Panc1 (cell line): ENCODE data around the gene ADAM29. TPM values are rescaled to one million over a fixed set of nuclear protein-coding genes. Genes with fewer than 3 reads are reported as not detected.

ENCODE experiments used
- ATAC-seq: fragments of 200-7000 bp; cut with Tn5 transposase; 2 replicates; pipeline ENCODE4 v1.9.1; 2020; ENCODE audit warnings: mild to moderate bottlenecking, moderate library complexity
- BruUV-seq: library from RNA; stranded (reverse); fragments of 400-500 nt; replicated peaks from 2 replicates; lab custom pipeline; 2021; lab: Mats Ljungman, UMichigan
- CTCF ChIA-PET: fragments of 300-600 bp; sonication (Branson Sonifier 250); formaldehyde crosslinking; loops from one replicate; lab custom pipeline; 2022; ENCODE audit warnings: antibody characterized with exemption; lab: Charles Lee
- POLR2A ChIA-PET: fragments of 300-600 bp; sonication (Branson Sonifier 250); formaldehyde crosslinking; loops from one replicate; lab custom pipeline; 2022; ENCODE audit warnings: antibody characterized with exemption; lab: Charles Lee
- DNase-seq: peaks from one replicate; pipeline ENCODE4 v3.0.0-alpha.2; 2010; ENCODE audit warnings: low read depth, low spot score
- H3K27ac ChIP-seq: 2 replicates; pipeline ENCODE4 v1.5.1; 2011; ENCODE audit warnings: mild to moderate bottlenecking, low read length, inconsistent platforms
- H3K27me3 ChIP-seq: fragments of 200-500 bp; sonication (Bioruptor generic); 2 replicates; pipeline ENCODE4 v1.6.0; 2014; ENCODE audit warnings: low read length, inconsistent platforms; ENCODE audit not compliant: control insufficient read depth, insufficient read depth
- H3K36me3 ChIP-seq: fragments of 200-500 bp; sonication (Bioruptor generic); 2 replicates; pipeline ENCODE4 v1.5.1; 2014; ENCODE audit warnings: inconsistent platforms, mild to moderate bottlenecking, low read length, moderate library complexity; ENCODE audit not compliant: control insufficient read depth, insufficient read depth
- H3K4me1 ChIP-seq: 2 replicates; pipeline ENCODE4 v1.5.1; 2011; ENCODE audit warnings: inconsistent platforms, mild to moderate bottlenecking, low read length, moderate library complexity; ENCODE audit not compliant: control insufficient read depth, insufficient read depth
- H3K4me3 ChIP-seq, 2 experiments: 2 replicates each; pipeline ENCODE4 v1.5.1; 2011 to 2012; ENCODE audit warnings: low read depth in 2 of 2, low read length in 2 of 2, mild to moderate bottlenecking in 2 of 2, inconsistent platforms in 1 of 2, moderate library complexity in 1 of 2
- H3K9me3 ChIP-seq: fragments of 200-500 bp; sonication (Bioruptor generic); 2 replicates; pipeline ENCODE4 v1.5.1; 2014; ENCODE audit warnings: low read depth, mild to moderate bottlenecking, inconsistent platforms, low read length, moderate library complexity; ENCODE audit not compliant: control insufficient read depth, insufficient read depth
- CTCF ChIP-seq: fragments of 450-650 bp; IDR thresholded peaks from 2 replicates; pipeline ENCODE4 v1.5.1; 2017; ENCODE audit warnings: mild to moderate bottlenecking
- POLR2AphosphoS5 ChIP-seq: IDR thresholded peaks from 2 replicates; pipeline ENCODE4 v1.6.1; 2012; ENCODE audit warnings: mild to moderate bottlenecking, low read depth, low read length, moderate library complexity
- REST ChIP-seq, 2 experiments: IDR thresholded peaks; 2 replicates each; pipeline ENCODE4 v1.6.1; 2011 to 2012; ENCODE audit warnings: low read depth in 2 of 2, control low read depth in 1 of 2, low read length in 1 of 2, mild to moderate bottlenecking in 1 of 2, moderate library complexity in 1 of 2; ENCODE audit not compliant: insufficient read depth in 1 of 2
- SIN3A ChIP-seq: IDR thresholded peaks from 2 replicates; pipeline ENCODE4 v1.6.1; 2012; ENCODE audit warnings: low read depth, mild to moderate bottlenecking, low read length, moderate library complexity, borderline replicate concordance; ENCODE audit not compliant: insufficient read depth
- TCF7L2 ChIP-seq: IDR thresholded peaks from 2 replicates; pipeline ENCODE4 v1.6.1; 2011; ENCODE audit warnings: mild to moderate bottlenecking, low read depth, low read length, inconsistent platforms
- in situ Hi-C: cut with HindIII; loops from 2 replicates; pipeline ENCODE4 v1.10.0; 2016; ENCODE audit warnings: low sequenced_read_pairs, low pct_unique_long_range_greater_than_20kb
- intact Hi-C: fragments of 100-400 bp; cut with micrococcal nuclease; formaldehyde crosslinking; loops from one replicate; pipeline ENCODE4 v1.10.0; 2022; ENCODE audit not compliant: unreplicated experiment
- total RNA-seq: library from RNA; stranded (reverse); gene quantifications from one replicate; pipeline ENCODE4 v1.2.1, GENCODE V29; 2021; ENCODE audit not compliant: unreplicated experiment

The ADAM29 gene
- total RNA-seq, 1 experiment from 2014 or later: not detected

GRCh38 chr4:174907508-174907907, 10.7 kb upstream of the ADAM29 start:
- intact Hi-C loops: no loop called here
- H3K27me3 ChIP-seq: no peaks in the 10 kb centered on the region
- in situ Hi-C loops: no loop called here
- DNase-seq: no peak
- no peaks in the 10 kb centered on the region for H3K36me3 ChIP-seq
- H3K4me1 ChIP-seq: no peaks in the 10 kb centered on the region
- no peak overlapping the region for H3K27ac ChIP-seq
- TF ChIP-seq CTCF (no peak), TCF7L2 (no peak), REST (IDR thresholded peaks at IDR 0.05; ENCODE audit: insufficient read depth in 1 of 2, low read depth in 2 of 2, low read length in 1 of 2) (no peak), POLR2AphosphoS5 (no peak)
- ChIA-PET CTCF (no interaction called here), POLR2A (no interaction called here)
- H3K4me3 ChIP-seq: no peak overlapping the region
- BruUV-seq: no TSS peak
- ATAC-seq: no peak
- H3K9me3 ChIP-seq: no peaks in the 10 kb centered on the region

- Histone ChIP-seq H3K4me3 (no peak overlapping the region), H3K4me1 (no peaks in the 10 kb centered on the region), H3K36me3 (no peaks in the 10 kb centered on the region), H3K27ac (no peak overlapping the region), H3K9me3 (no peaks in the 10 kb centered on the region), H3K27me3 (no peaks in the 10 kb centered on the region)
- no TSS peak for BruUV-seq
- no peak for DNase-seq
- POLR2A ChIA-PET: no interaction called here
- intact Hi-C loops (no loop called here), in situ Hi-C loops (no loop called here)
- TF ChIP-seq REST (IDR thresholded peaks at IDR 0.05; ENCODE audit: insufficient read depth in 1 of 2, low read depth in 2 of 2, low read length in 1 of 2): no peak
- no peak for TF ChIP-seq SIN3A
- TF ChIP-seq POLR2AphosphoS5: no peak
- no peak for TF ChIP-seq TCF7L2
- no peak for TF ChIP-seq CTCF
- ATAC-seq: no peak
- CTCF ChIA-PET: no interaction called here
Observed at GRCh38 chr4:174910271-174910670, 7.9 kb upstream of the ADAM29 start.
